Vagina (tissue), 2 donors: ENCODE results near the gene TNFAIP3. TPM values are rescaled to one million over a fixed set of nuclear protein-coding genes. Genes with fewer than 3 reads are reported as not detected.

ENCODE experiments used
- DNase-seq, 2 donors: peaks; one replicate each; pipeline ENCODE4 v3.0.0-alpha.2; 2017; ENCODE audit errors: extremely low spot score in 2 of 2
- H3K27ac ChIP-seq: fragments of 200-600 bp; sonication (generic); one replicate; pipeline ENCODE4 v1.5.1; 2019
- H3K27me3 ChIP-seq: fragments of 200-600 bp; sonication (generic); one replicate; pipeline ENCODE4 v1.5.1; 2019
- H3K36me3 ChIP-seq, 2 donors: fragments of 200-600 bp; sonication (generic); one replicate each; pipeline ENCODE4 v1.5.1; 2017 to 2019
- H3K4me1 ChIP-seq: fragments of 200-600 bp; sonication (generic); one replicate; pipeline ENCODE4 v1.5.1; 2019
- H3K4me3 ChIP-seq, 2 donors: fragments of 200-600 bp; sonication (generic); 1 replicate in 1 of 2; 2 replicates in 1 of 2; pipeline ENCODE4 v1.5.1; 2016 to 2019
- H3K9me3 ChIP-seq: fragments of 200-600 bp; sonication (generic); one replicate; pipeline ENCODE4 v1.5.1; 2019
- POLR2A ChIP-seq, 2 donors: fragments of 450-650 bp; IDR thresholded peaks; one replicate each; pipeline ENCODE4 v1.6.1; 2017; ENCODE audit warnings: antibody characterized with exemption in 2 of 2, mild to moderate bottlenecking in 2 of 2, moderate library complexity in 2 of 2
- POLR2AphosphoS5 ChIP-seq, 2 donors: sonication (generic); formaldehyde crosslinking; IDR thresholded peaks; one replicate each; pipeline ENCODE4 v1.9.0; 2017; ENCODE audit warnings: antibody characterized with exemption in 2 of 2, mild to moderate bottlenecking in 2 of 2, low read depth in 1 of 2; ENCODE audit not compliant: insufficient read depth in 1 of 2
- intact Hi-C: fragments of 100-400 bp; cut with DNase I; formaldehyde crosslinking; loops from one replicate; pipeline ENCODE4 v1.15.1; 2023
- total RNA-seq: library from RNA; depleted of rRNA; stranded (reverse); fragments of >200 nt; gene quantifications from one replicate; pipeline ENCODE4 v1.2.3, GENCODE V29; 2016
- TF ChIP-seq, protein P1 (sequence below), 3 experiments: fragments of 450-650 bp in 2 of 3; fragments of 200-600 bp in 1 of 3; sonication (generic) in 1 of 3; IDR thresholded peaks; one replicate each; pipeline ENCODE4 v1.5.1; 2017 to 2019; ENCODE audit warnings: antibody characterized with exemption in 3 of 3, mild to moderate bottlenecking in 2 of 3, moderate library complexity in 2 of 3

TNFAIP3 gene
- total RNA-seq, 1 donor from 2014 or later: 28.5 TPM

- H3K9me3 ChIP-seq: no peaks in the 10 kb centered on the region
- H3K27me3 ChIP-seq: no peaks in the 10 kb centered on the region
- H3K4me3 ChIP-seq: peak overlapping the region; percentile 80 to 94
- TF ChIP-seq POLR2AphosphoS5 (IDR thresholded peaks at IDR 0.05; ENCODE audit: insufficient read depth in 1 of 2, low read depth in 1 of 2): no peak
- TF ChIP-seq, protein P1, sequence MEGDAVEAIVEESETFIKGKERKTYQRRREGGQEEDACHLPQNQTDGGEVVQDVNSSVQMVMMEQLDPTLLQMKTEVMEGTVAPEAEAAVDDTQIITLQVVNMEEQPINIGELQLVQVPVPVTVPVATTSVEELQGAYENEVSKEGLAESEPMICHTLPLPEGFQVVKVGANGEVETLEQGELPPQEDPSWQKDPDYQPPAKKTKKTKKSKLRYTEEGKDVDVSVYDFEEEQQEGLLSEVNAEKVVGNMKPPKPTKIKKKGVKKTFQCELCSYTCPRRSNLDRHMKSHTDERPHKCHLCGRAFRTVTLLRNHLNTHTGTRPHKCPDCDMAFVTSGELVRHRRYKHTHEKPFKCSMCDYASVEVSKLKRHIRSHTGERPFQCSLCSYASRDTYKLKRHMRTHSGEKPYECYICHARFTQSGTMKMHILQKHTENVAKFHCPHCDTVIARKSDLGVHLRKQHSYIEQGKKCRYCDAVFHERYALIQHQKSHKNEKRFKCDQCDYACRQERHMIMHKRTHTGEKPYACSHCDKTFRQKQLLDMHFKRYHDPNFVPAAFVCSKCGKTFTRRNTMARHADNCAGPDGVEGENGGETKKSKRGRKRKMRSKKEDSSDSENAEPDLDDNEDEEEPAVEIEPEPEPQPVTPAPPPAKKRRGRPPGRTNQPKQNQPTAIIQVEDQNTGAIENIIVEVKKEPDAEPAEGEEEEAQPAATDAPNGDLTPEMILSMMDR (IDR thresholded peaks at IDR 0.05): no peak
- intact Hi-C loops: loop anchor here (5.0 kb wide), 1 partner anchor 162 kb away; no protein-coding TSS in a partner anchor
- DNase-seq: no peak
- H3K4me1 ChIP-seq: peaks cover 68% of the 10 kb centered on the region
- peak overlapping the region; percentile 55 for H3K27ac ChIP-seq
- H3K36me3 ChIP-seq: peaks cover 0 to 2% of the 10 kb centered on the region in 2 donors
Measured at GRCh38 chr6:137869549-137870307, 2.7 kb downstream of the TNFAIP3 start.

- Histone ChIP-seq H3K4me3 (peak overlapping the region; percentile 20 to 80), H3K27ac (peak overlapping the region; percentile 55), H3K27me3 (no peaks in the 10 kb centered on the region), H3K9me3 (no peaks in the 10 kb centered on the region), H3K36me3 (peaks cover 0 to 8% of the 10 kb centered on the region in 2 donors), H3K4me1 (peaks cover 68% of the 10 kb centered on the region)
- intact Hi-C loops: no loop called here
- no peak for DNase-seq
- TF ChIP-seq, protein P1 (IDR thresholded peaks at IDR 0.05): no peak
- no peak for TF ChIP-seq POLR2A (IDR thresholded peaks at IDR 0.05)
- TF ChIP-seq POLR2AphosphoS5 (IDR thresholded peaks at IDR 0.05; ENCODE audit: insufficient read depth in 1 of 2, low read depth in 1 of 2): no peak
Measured at GRCh38 chr6:137870308-137870644, 3.2 kb downstream of the TNFAIP3 start.

DNA sequence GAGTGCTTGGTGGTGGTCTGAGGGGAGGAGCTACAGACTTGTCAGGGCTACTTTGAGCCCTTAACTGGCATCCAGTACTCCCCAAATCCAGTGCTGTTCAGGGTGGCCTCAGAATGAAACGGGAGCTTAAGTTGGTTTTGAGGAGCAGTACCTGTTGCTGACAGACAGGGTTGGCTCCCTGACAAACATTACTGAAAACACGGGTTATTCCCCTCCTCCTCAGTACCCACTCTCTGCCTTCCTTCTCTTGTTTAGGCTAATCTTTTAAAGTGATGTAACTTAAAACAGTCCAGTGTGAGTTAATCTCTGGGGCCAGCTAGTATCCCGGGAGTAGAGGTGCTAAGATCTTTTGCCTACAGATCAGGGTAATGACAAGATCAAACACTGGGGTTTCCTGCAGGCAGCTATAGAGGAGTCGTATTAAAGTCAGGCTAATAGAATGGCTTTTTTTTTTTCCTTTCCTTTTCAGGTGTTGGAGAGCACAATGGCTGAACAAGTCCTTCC, 3.7 kb downstream of the TNFAIP3 start:
- H3K4me1 ChIP-seq: peaks cover 67% of the 10 kb centered on the region
- H3K9me3 ChIP-seq: no peaks in the 10 kb centered on the region
- TF ChIP-seq POLR2A (IDR thresholded peaks at IDR 0.05) (no peak), POLR2AphosphoS5 (IDR thresholded peaks at IDR 0.05; ENCODE audit: insufficient read depth in 1 of 2, low read depth in 1 of 2) (no peak)
- TF ChIP-seq, protein P1 (IDR thresholded peaks at IDR 0.05): no peak
- no peak for DNase-seq
- intact Hi-C loops: no loop called here
- H3K36me3 ChIP-seq: peaks cover 0 to 11% of the 10 kb centered on the region in 2 donors
- H3K27me3 ChIP-seq: no peaks in the 10 kb centered on the region
- H3K27ac ChIP-seq: peak overlapping the region; percentile 38
- H3K4me3 ChIP-seq: peak overlapping the region; percentile 20 to 80

DNA sequence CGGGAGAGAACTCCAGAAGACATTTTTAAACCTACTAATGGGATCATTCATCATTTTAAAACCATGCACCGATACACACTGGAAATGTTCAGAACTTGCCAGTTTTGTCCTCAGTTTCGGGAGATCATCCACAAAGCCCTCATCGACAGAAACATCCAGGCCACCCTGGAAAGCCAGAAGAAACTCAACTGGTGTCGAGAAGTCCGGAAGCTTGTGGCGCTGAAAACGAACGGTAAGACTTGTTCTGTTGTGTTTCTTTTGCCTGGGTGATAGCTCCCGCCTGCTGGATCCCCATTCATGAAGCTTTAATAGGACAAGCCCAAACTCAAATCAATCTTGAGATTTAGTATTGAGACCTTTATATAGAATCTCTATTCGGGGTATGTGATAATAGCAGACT, 4.2 kb downstream of the TNFAIP3 start:
- Histone ChIP-seq H3K9me3 (no peaks in the 10 kb centered on the region), H3K27ac (peak overlapping the region; percentile 38), H3K4me3 (peak overlapping the region; percentile 20 to 80), H3K27me3 (no peaks in the 10 kb centered on the region), H3K36me3 (peaks cover 0 to 16% of the 10 kb centered on the region in 2 donors), H3K4me1 (peaks cover 62% of the 10 kb centered on the region)
- intact Hi-C loops: no loop called here
- TF ChIP-seq POLR2A (IDR thresholded peaks at IDR 0.05): no peak
- TF ChIP-seq POLR2AphosphoS5 (IDR thresholded peaks at IDR 0.05; ENCODE audit: insufficient read depth in 1 of 2, low read depth in 1 of 2): no peak
- TF ChIP-seq, protein P1 (IDR thresholded peaks at IDR 0.05): no peak
- DNase-seq: no peak
